DOHH2 (cell line): ENCODE measurements around the gene AFAP1.

Experiments
- H3F3A ChIP-seq: fragments of 200-600 bp; sonication (generic), shearing (Covaris generic); 2 replicates; pipeline ENCODE4 v1.6.0; 2016; ENCODE audit warnings: antibody characterized with exemption, mild to moderate bottlenecking; ENCODE audit not compliant: control insufficient read depth, insufficient read depth
- H3K27ac ChIP-seq: fragments of 200-600 bp; sonication (generic); 2 replicates; pipeline ENCODE4 v1.5.1; 2014; ENCODE audit warnings: low read depth, mild to moderate bottlenecking, low read length, moderate library complexity
- H3K27me3 ChIP-seq: fragments of 200-600 bp; sonication (generic); 2 replicates; pipeline ENCODE4 v1.6.1; 2014; ENCODE audit warnings: mild to moderate bottlenecking, low read length, mixed read lengths; ENCODE audit not compliant: control insufficient read depth
- H3K36me3 ChIP-seq: fragments of 200-600 bp; sonication (generic); 2 replicates; pipeline ENCODE4 v1.6.1; 2014; ENCODE audit warnings: mild to moderate bottlenecking, low read length, moderate library complexity, mixed read lengths; ENCODE audit not compliant: control insufficient read depth
- H3K4me1 ChIP-seq: fragments of 200-600 bp; sonication (generic); 2 replicates; pipeline ENCODE4 v1.6.1; 2014; ENCODE audit warnings: mild to moderate bottlenecking, low read length, mixed read lengths; ENCODE audit not compliant: control insufficient read depth
- H3K4me2 ChIP-seq: fragments of 200-600 bp; sonication (generic); 2 replicates; pipeline ENCODE4 v1.6.0; 2014; ENCODE audit warnings: mild to moderate bottlenecking, low read length, moderate library complexity
- H3K4me3 ChIP-seq: fragments of 200-600 bp; sonication (generic); 2 replicates; pipeline ENCODE4 v1.5.1; 2014; ENCODE audit warnings: mild to moderate bottlenecking, low read length, mixed read lengths
- H3K79me2 ChIP-seq: fragments of 200-600 bp; sonication (generic); 2 replicates; pipeline ENCODE4 v1.6.1; 2014; ENCODE audit warnings: mild to moderate bottlenecking, low read length, mixed read lengths; ENCODE audit not compliant: control insufficient read depth
- H3K9me2 ChIP-seq: fragments of 200-600 bp; sonication (generic); replicated peaks from 2 replicates; pipeline ENCODE4 v1.6.1; 2014; ENCODE audit warnings: mild to moderate bottlenecking, low read length, mixed read lengths; ENCODE audit not compliant: control insufficient read depth
- H3K9me3 ChIP-seq: fragments of 200-600 bp; sonication (generic); 2 replicates; pipeline ENCODE4 v1.6.1; 2014; ENCODE audit warnings: antibody characterized with exemption, low read length, mixed read lengths; ENCODE audit not compliant: control insufficient read depth, insufficient read depth
- H4K20me1 ChIP-seq: fragments of 200-600 bp; sonication (generic); 2 replicates; pipeline ENCODE4 v1.6.0; 2014; ENCODE audit warnings: low read depth, mild to moderate bottlenecking, antibody characterized with exemption, low read length, moderate library complexity; ENCODE audit not compliant: control insufficient read depth, insufficient read depth
- EZH2phosphoT487 ChIP-seq: fragments of 200-600 bp; sonication (generic); IDR thresholded peaks from 2 replicates; pipeline ENCODE4 v1.6.1; 2017; ENCODE audit warnings: borderline replicate concordance, mild to moderate bottlenecking, antibody characterized with exemption, low read length, moderate library complexity, mixed read lengths
- TF ChIP-seq, protein P1 (sequence below): fragments of 200-600 bp; sonication (generic); IDR thresholded peaks from one replicate; pipeline ENCODE4 v1.5.1; 2014; ENCODE audit warnings: antibody characterized with exemption, mild to moderate bottlenecking, low read depth, low read length; ENCODE audit not compliant: poor library complexity, severe bottlenecking

AFAP1 gene

GRCh38 chr4:7750972-7751371, 188.7 kb downstream of the AFAP1 start:
- Histone ChIP-seq H3F3A (no peaks in the 10 kb centered on the region), H3K4me1 (no peaks in the 10 kb centered on the region), H3K27me3 (no peaks in the 10 kb centered on the region), H3K9me2 (no peaks in the 10 kb centered on the region), H3K4me2 (no peak overlapping the region), H4K20me1 (no peaks in the 10 kb centered on the region), H3K27ac (no peak overlapping the region), H3K4me3 (no peak overlapping the region), H3K79me2 (no peaks in the 10 kb centered on the region), H3K36me3 (no peaks in the 10 kb centered on the region), H3K9me3 (no peaks in the 10 kb centered on the region)
- TF ChIP-seq, protein P1, sequence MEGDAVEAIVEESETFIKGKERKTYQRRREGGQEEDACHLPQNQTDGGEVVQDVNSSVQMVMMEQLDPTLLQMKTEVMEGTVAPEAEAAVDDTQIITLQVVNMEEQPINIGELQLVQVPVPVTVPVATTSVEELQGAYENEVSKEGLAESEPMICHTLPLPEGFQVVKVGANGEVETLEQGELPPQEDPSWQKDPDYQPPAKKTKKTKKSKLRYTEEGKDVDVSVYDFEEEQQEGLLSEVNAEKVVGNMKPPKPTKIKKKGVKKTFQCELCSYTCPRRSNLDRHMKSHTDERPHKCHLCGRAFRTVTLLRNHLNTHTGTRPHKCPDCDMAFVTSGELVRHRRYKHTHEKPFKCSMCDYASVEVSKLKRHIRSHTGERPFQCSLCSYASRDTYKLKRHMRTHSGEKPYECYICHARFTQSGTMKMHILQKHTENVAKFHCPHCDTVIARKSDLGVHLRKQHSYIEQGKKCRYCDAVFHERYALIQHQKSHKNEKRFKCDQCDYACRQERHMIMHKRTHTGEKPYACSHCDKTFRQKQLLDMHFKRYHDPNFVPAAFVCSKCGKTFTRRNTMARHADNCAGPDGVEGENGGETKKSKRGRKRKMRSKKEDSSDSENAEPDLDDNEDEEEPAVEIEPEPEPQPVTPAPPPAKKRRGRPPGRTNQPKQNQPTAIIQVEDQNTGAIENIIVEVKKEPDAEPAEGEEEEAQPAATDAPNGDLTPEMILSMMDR, result no peak
- TF ChIP-seq EZH2phosphoT487, result no peak

GRCh38 chr4:7750523-7750922, 189.1 kb downstream of the AFAP1 start:
- Histone ChIP-seq H3K27me3 (no peaks in the 10 kb centered on the region), H3K4me1 (no peaks in the 10 kb centered on the region), H3K9me3 (no peaks in the 10 kb centered on the region), H4K20me1 (no peaks in the 10 kb centered on the region), H3K36me3 (no peaks in the 10 kb centered on the region), H3K27ac (no peak overlapping the region), H3F3A (no peaks in the 10 kb centered on the region), H3K4me3 (no peak overlapping the region), H3K4me2 (no peak overlapping the region), H3K9me2 (no peaks in the 10 kb centered on the region), H3K79me2 (no peaks in the 10 kb centered on the region)
- TF ChIP-seq, protein P1, result no peak
- no peak for TF ChIP-seq EZH2phosphoT487

DNA sequence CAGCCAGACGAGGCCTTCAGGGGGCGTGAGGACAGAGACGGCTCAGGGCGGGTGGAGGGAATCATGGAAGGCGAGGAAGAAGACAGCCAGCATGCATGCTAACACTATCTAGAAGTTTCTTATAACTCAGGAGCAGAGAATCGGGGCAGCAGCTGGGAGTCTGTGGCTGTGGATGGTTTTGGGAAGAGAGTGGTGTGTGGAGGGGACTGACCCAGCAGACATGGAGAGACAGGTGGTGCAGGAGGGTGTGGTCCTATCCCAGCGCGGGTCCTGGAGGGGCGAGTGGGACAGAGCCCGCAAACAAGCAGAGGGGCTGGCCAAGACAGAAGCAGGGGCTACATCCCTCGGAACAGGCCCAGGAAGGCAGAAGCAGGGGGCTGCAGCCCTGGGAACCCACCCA, 192.1 kb downstream of the AFAP1 start:
- no peaks in the 10 kb centered on the region for H3K9me3 ChIP-seq
- no peak overlapping the region for H3K4me2 ChIP-seq
- no peak overlapping the region for H3K27ac ChIP-seq
- H3K9me2 ChIP-seq, result no peaks in the 10 kb centered on the region
- H3K4me1 ChIP-seq, result no peaks in the 10 kb centered on the region
- H3K36me3 ChIP-seq, result no peaks in the 10 kb centered on the region
- H4K20me1 ChIP-seq, result no peaks in the 10 kb centered on the region
- H3K79me2 ChIP-seq, result no peaks in the 10 kb centered on the region
- no peaks in the 10 kb centered on the region for H3F3A ChIP-seq
- H3K4me3 ChIP-seq, result no peak overlapping the region
- H3K27me3 ChIP-seq, result no peaks in the 10 kb centered on the region
- TF ChIP-seq, protein P1, result no peak
- TF ChIP-seq EZH2phosphoT487, result no peak

- no peaks in the 10 kb centered on the region for H4K20me1 ChIP-seq
- no peaks in the 10 kb centered on the region for H3K27me3 ChIP-seq
- H3K4me2 ChIP-seq, result no peak overlapping the region
- H3K4me3 ChIP-seq, result no peak overlapping the region
- H3F3A ChIP-seq, result no peaks in the 10 kb centered on the region
- no peaks in the 10 kb centered on the region for H3K9me3 ChIP-seq
- H3K79me2 ChIP-seq, result no peaks in the 10 kb centered on the region
- TF ChIP-seq, protein P1, result no peak
- no peak for TF ChIP-seq EZH2phosphoT487
- no peaks in the 10 kb centered on the region for H3K4me1 ChIP-seq
- no peak overlapping the region for H3K27ac ChIP-seq
- no peaks in the 10 kb centered on the region for H3K36me3 ChIP-seq
- H3K9me2 ChIP-seq, result no peaks in the 10 kb centered on the region
Measured at GRCh38 chr4:7747062-7747385, 192.6 kb downstream of the AFAP1 start.
